Stimulated activated CD4-positive, alpha-beta T cell treated with anti-CD3 and anti-CD28 coated beads, Interleukin-4, amount 100 ng/mL, for 4 hours (primary cell): ENCODE measurements around the gene GBP2.
"Not testable (repeated sequence)": the region's sequence is repeated elsewhere in the genome, so short reads cannot be mapped to it uniquely, and the experiment has no call there.

Source experiments
- DNase-seq, 2 experiments: peaks; one replicate each; pipeline ENCODE4 v3.0.0-alpha.2; 2020

The GBP2 gene

GRCh38 chr1:89126602-89127565 is 970 bp upstream of the GBP2 start:
- peak; percentile 61 to 89 for DNase-seq

DNA sequence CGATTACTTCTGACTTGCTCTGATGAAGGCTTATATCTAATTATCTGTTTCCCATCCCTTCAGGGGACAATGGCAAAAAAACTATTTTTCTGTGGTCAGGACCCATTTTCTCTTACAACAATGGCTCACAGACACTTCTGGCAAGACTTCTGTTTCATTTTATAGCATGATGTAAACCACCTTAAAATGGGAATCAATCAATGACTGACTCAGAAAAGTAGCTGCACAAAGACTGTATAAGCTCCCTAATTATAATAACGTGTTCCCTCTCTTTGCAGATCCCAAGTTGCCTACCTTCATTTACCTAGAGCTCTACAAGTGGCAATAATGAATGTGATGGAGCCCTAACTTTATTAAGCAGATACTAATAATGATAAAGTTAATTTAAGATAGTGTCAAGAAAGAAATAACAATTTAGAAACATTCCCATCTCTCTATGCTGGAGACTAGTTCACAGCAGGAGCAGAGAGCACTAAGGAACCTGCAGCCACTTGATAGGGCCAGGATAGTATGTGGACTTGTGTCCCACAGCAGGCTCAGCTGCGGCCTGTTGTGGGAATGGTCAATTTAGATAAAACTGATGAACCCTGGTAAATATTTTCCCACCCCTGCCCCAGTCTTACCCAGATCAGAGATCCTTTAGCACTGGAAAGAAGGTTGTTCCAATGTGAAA is 538 bp downstream of the GBP2 start:
- DNase-seq: no peak

GRCh38 chr1:89121641-89122040 is 4.3 kb downstream of the GBP2 start:
- no peak for DNase-seq

- DNase-seq: no peak
Measured at GRCh38 chr1:89114662-89115061, 11.3 kb downstream of the GBP2 start.

GRCh38 chr1:89112871-89113613 is 12.9 kb downstream of the GBP2 start:
- DNase-seq: no peak

- DNase-seq: peak in 1 of 2 experiments; percentile 12
Measured at GRCh38 chr1:89104687-89105086, 21.2 kb downstream of the GBP2 start.

DNA sequence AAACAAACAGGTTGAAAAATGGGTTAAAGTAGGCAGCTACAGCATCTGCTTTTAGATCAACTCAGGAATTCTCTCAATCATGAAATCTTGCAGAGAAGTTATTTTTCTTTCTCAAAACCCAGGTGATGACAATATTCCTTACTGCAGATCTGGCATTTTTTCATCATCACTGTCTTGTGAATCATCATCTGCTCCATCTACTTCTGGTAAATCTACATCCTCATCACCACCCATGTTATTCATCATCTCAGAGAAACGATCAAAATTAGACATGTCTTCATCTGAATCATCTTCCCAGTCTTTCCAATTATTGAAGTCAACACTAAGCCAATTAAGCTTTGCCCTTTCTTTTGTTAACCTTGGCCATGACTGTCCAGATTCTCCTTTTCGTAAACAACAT is 21.8 kb downstream of the GBP2 start:
- DNase-seq: no peak

GRCh38 chr1:89102021-89102420 is 23.9 kb downstream of the GBP2 start:
- DNase-seq: no peak

- DNase-seq: no peak
Measured at GRCh38 chr1:89100412-89100811, 25.5 kb downstream of the GBP2 start.

GRCh38 chr1:89098857-89099256 is 27.1 kb downstream of the GBP2 start:
- no peak for DNase-seq

DNA sequence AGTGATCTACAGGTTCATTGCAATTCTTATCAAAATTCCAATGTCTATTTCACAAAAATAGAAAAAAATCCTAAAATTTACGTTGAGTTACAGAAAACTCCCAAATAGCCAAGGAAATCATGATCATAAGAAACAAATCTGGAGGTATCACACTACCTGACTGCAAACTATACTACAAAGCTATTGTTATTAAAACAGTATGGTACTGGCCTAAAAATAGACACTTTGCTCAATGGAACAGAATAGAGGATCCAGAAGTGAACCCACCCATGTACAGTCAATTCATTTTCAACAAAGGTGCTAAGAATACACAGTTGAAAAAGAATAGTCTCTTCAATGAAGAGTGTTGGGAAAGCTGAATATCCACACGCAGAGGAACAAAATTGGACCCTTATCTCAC is 30.2 kb downstream of the GBP2 start:
- DNase-seq: no peak

DNA sequence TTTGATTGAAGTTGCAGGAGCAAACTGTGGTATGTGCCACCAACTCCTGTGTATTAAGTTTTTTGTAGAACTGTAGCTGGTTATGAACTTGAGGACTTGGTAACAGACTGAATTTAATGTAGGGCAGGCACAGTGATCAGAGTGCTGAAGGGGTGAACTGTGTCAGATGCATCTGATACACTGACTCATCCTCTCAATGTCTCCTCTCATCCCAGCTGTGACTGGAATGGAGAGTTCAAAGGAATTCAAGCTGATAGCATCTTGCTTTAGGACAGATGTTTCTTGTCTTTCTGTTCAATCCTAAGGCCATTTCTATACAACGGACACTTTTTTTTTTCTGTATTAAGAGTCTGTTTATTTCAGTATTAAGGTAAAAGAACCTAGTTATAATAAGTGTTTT is 36.0 kb downstream of the GBP2 start:
- DNase-seq: no peak

DNA sequence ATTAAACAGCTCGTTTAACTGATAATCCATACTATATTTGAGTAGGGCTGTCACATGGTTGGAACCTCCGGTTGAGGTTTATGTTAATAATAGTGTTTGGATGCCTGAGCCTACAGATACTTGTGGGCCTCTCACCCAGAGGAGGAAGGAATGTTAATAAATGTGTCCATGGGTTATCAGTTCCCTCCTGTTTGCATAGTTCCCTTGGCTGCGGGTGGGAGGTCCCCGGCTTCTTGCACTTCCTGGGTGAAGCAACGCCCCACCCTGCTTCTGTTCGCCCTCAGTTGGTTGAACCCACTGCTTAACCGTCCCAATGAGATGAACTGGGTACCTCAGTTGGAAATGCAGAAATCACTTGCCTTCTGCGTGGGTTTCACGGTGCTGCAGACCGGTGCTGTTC is 37.3 kb downstream of the GBP2 start:
- DNase-seq: no peak

GRCh38 chr1:89087241-89087640 is 38.7 kb downstream of the GBP2 start:
- DNase-seq: no peak

DNA sequence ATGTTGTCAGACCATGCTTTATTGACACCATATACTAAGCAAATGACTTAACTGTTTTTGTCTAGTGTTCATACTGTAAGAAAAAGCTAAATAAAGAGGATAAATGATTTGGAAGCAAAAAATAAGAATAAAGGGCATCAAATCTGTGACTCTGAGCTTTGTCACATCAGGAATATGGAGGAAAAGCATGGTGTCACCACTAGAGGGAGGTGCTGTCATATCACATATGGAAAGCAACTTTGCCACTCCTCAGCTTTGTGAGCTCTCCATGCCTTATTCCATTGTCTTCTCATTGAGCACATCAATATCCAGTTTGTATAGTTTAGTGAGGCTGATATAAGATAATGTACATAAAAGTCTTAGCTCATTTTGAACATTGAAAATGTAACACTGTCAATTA is 40.1 kb downstream of the GBP2 start:
- DNase-seq: no peak

GRCh38 chr1:89081005-89081404 is 44.9 kb downstream of the GBP2 start:
- no peak for DNase-seq

GRCh38 chr1:89080068-89080467 is 45.8 kb downstream of the GBP2 start:
- not testable (repeated sequence) for DNase-seq

DNA sequence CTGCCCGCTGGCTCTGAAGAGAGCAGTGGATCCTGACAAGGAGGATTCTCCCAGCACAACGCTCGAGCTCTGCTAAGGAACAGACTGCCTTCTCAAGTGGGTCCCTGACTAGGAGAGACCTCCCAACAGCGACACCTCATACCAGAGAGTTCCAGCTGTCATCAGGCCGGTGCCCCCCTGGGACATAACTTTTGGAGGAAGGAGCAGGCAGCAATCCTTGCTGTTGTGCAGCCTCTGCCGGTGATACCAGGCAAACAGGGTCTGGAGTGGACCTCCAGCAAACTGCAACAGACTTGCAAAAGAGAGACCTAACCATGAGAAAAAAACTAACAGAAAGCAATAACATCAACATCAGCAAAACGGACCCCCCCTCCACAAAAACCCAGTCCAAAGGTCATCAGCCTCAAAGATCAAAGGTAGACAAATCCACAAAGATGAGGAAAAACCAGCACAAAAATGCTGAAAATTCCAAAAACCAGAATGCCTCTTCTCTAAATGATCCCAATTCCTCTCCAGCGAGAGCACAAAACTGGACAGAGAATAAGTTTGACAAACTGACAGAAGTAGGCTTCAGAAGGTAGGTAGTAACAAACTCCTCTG is 53.3 kb downstream of the GBP2 start:
- not testable (repeated sequence) for DNase-seq

DNA sequence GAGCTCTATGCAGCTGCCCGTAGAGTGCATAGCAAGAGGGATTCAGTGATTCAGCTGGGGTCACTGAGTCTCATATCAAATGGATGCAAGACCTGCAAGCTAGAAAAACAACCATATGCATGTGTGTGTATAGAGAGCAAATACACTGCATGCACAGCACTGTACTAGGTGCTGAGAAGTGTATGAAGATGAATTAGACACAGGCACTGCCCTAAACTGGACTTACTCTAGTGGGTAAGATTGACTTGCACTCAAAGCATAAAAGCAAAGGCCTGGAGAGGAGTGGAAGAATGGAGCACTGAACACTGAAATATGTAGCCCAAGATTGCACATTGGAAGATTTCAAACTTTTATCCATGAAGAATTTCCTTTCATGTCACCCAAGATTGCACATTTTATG is 55.4 kb downstream of the GBP2 start:
- no peak for DNase-seq

GRCh38 chr1:89069951-89070350 is 56.0 kb downstream of the GBP2 start:
- DNase-seq: no peak

DNA sequence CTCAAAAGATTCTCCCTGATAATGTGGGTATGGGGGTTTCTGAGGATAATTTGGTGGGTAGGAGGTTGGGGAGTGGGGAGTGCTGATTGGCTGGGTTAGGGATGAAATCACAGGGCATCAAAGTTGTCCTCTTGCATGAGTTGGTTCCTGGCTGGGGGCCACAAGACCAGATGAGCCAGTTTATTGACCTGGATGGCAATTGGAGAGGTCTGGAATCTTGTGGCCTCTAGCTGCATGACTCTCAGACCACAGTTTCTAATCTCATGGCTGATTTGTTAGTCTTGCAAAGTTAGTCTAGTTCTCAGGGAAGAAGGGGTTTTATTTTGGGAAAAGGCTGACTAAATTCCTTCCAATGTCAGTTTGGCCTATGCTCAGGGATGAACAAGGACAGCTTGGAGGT is 57.6 kb downstream of the GBP2 start:
- no peak for DNase-seq

DNA sequence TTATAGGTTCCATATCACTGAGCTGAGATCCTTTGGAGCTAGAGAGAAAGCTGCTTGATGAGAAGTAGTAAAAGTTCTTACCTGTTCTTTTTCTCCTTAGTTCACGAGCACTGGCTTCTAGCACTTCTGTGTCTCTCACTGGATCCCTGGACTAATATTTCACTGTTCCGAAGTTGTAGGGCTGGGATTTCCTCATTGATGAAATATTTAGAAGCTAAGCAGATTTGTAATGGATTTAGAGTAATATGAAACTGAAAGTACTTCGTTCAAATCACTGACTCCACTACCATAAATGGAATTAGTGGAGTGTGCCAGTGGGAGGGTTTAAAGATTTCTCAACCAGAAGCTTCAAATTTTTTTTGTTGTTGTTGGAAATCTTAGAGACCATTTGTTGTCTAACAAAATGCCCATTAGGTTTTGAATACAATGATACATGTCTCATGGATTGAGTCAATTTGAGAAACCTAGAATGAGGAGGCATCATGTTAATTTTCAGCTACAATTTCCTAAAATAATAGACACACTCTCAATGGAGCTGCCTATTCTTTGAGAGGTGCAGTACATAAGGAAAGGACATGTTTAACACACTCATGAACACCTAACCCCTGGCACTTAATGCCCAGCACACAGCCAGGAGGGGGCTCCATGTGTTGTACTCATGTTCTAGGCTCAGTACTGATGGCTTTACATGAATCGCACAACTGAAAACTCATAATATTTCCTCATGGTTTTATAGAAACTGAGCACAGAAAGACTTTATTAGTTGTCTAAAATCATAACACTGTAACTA is 60.6 kb downstream of the GBP2 start, which contains the start of gene GBP1:
Gene GBP1, minus strand, starts transcription at position 130 of the 790 bp plus-strand sequence. CDS start 1,974 bp downstream, outside the sequence.
- peak in 1 of 2 experiments; percentile 36 for DNase-seq
